HG03280 (cell line): ENCODE measurements around the gene GPR139.

Experiments
- ATAC-seq: cut with Tn5 transposase; IDR thresholded peaks from one replicate; pipeline ENCODE4 v1.9.1; 2021; ENCODE audit warnings: mild to moderate bottlenecking, moderate library complexity; ENCODE audit not compliant: unreplicated experiment

The GPR139 gene

GRCh38 chr16:19991614-19992013 is 82.1 kb downstream of the GPR139 start:
- ATAC-seq, result no peak

GRCh38 chr16:19984135-19984534 is 89.6 kb downstream of the GPR139 start:
- ATAC-seq, result no peak
